Epithelial cell of proximal tubule (primary cell): ENCODE results near the gene PTPRN2. TPM values are rescaled to one million over a fixed set of nuclear protein-coding genes. Genes with fewer than 3 reads are reported as not detected.

Experiments
- DNase-seq: peaks from one replicate; pipeline ENCODE4 v3.0.0-alpha.2; 2011; ENCODE audit warnings: low read depth
- H3K4me3 ChIP-seq: 2 replicates; pipeline ENCODE4 v1.5.1; 2011; ENCODE audit warnings: low read depth, mild to moderate bottlenecking, low read length
- CTCF ChIP-seq: conservative IDR thresholded peaks from 2 replicates; pipeline ENCODE4 v1.5.1; 2012; ENCODE audit warnings: low read depth, mild to moderate bottlenecking, low read length
- total RNA-seq: library from RNA; depleted of rRNA; stranded (reverse); fragments of >200 nt; gene quantifications from 2 replicates; pipeline ENCODE4 v1.2.3, GENCODE V29; 2015

The PTPRN2 gene
- total RNA-seq, 1 donor from 2014 or later, result 2.8 TPM

GRCh38 chr7:158022601-158023000 is 565.0 kb downstream of the PTPRN2 start:
- DNase-seq, result no peak
- no peak overlapping the region for H3K4me3 ChIP-seq
- no peak for TF ChIP-seq CTCF

GRCh38 chr7:158021836-158022235 is 565.8 kb downstream of the PTPRN2 start:
- DNase-seq, result no peak
- no peak overlapping the region for H3K4me3 ChIP-seq
- no peak for TF ChIP-seq CTCF

GRCh38 chr7:158020706-158021095 is 566.9 kb downstream of the PTPRN2 start:
- TF ChIP-seq CTCF, result no peak
- H3K4me3 ChIP-seq, result no peak overlapping the region
- no peak for DNase-seq

- H3K4me3 ChIP-seq, result no peak overlapping the region
- TF ChIP-seq CTCF, result no peak
- DNase-seq, result no peak
Measured at GRCh38 chr7:158019726-158020705, 567.6 kb downstream of the PTPRN2 start.

GRCh38 chr7:158018971-158019645 is 568.5 kb downstream of the PTPRN2 start:
- TF ChIP-seq CTCF, result no peak
- no peak for DNase-seq
- no peak overlapping the region for H3K4me3 ChIP-seq

- DNase-seq, result no peak
- no peak for TF ChIP-seq CTCF
- no peak overlapping the region for H3K4me3 ChIP-seq
Measured at GRCh38 chr7:158018098-158018762, 569.4 kb downstream of the PTPRN2 start.
